GM19239 (cell line): ENCODE measurements around the gene CDKL2.
"Not testable (repeated sequence)": the region's sequence is repeated elsewhere in the genome, so short reads cannot be mapped to it uniquely, and the experiment has no call there.

Experiments
- DNase-seq: peaks from one replicate; pipeline ENCODE4 v3.0.0; 2011; ENCODE audit warnings: low spot score; ENCODE audit not compliant: insufficient read length
- FAIRE-seq: peaks from 2 replicates; lab custom pipeline; 2011; peaks lifted over from hg19 to GRCh38; lab: Jason Lieb, UNC

The CDKL2 gene

GRCh38 chr4:75561789-75562188 lies 68.5 kb downstream of the CDKL2 start:
- no peak for DNase-seq
- FAIRE-seq: no peak

GRCh38 chr4:75557696-75558095 lies 72.6 kb downstream of the CDKL2 start:
- FAIRE-seq: peak; percentile 26
- DNase-seq: no peak

- peak; percentile 5 for DNase-seq
- FAIRE-seq: no peak
Observed at GRCh38 chr4:75555294-75556164, 74.8 kb downstream of the CDKL2 start, which contains the start of gene ODAPH. ODAPH (plus strand) TSS chr4:75556066; CDS start chr4:75556083, 17 bp downstream.

- DNase-seq: no peak
- no peak for FAIRE-seq
Observed at GRCh38 chr4:75552452-75552851, 77.9 kb downstream of the CDKL2 start.

- FAIRE-seq (no peak), DNase-seq (no peak)
Observed at GRCh38 chr4:75549019-75549418, 81.3 kb downstream of the CDKL2 start.

- DNase-seq (no peak), FAIRE-seq (no peak)
Observed at GRCh38 chr4:75547647-75548387, 82.5 kb downstream of the CDKL2 start.

- DNase-seq: no peak
- FAIRE-seq: no peak
Observed at GRCh38 chr4:75545526-75545925, 84.8 kb downstream of the CDKL2 start.

- FAIRE-seq (no peak), DNase-seq (no peak)
Observed at GRCh38 chr4:75544870-75545269, 85.5 kb downstream of the CDKL2 start.

- DNase-seq, FAIRE-seq: not testable (repeated sequence)
Observed at GRCh38 chr4:75544220-75544619, 86.1 kb downstream of the CDKL2 start.

- DNase-seq (no peak), FAIRE-seq (no peak)
Observed at GRCh38 chr4:75542824-75543223, 87.5 kb downstream of the CDKL2 start.

GRCh38 chr4:75537308-75537707 lies 93.0 kb downstream of the CDKL2 start:
- not testable (repeated sequence) for DNase-seq, FAIRE-seq

- FAIRE-seq, DNase-seq: not testable (repeated sequence)
Observed at GRCh38 chr4:75533926-75534325, 96.4 kb downstream of the CDKL2 start.

GRCh38 chr4:75533339-75533887 lies 96.9 kb downstream of the CDKL2 start:
- not testable (repeated sequence) for FAIRE-seq, DNase-seq

- not testable (repeated sequence) for FAIRE-seq, DNase-seq
Observed at GRCh38 chr4:75531536-75532143, 98.7 kb downstream of the CDKL2 start.

GRCh38 chr4:75530556-75531322 lies 99.6 kb downstream of the CDKL2 start:
- DNase-seq (no peak), FAIRE-seq (no peak)
